K562 (cell line): ENCODE measurements around the gene HOXC11. TPM values are rescaled to one million over a fixed set of nuclear protein-coding genes. Genes with fewer than 3 reads are reported as not detected.

ENCODE experiments used
- CTBP1 ChIP-seq: fragments of 450-650 bp; IDR thresholded peaks from 2 replicates; pipeline ENCODE4 v1.6.1; 2016; ENCODE audit warnings: borderline replicate concordance
- CXXC5 ChIP-seq: fragments of 250-450 bp; sonication (Bioruptor Pico); IDR thresholded peaks from 2 replicates; pipeline ENCODE4 v1.8.0; 2022; ENCODE audit warnings: inconsistent platforms, mild to moderate bottlenecking, moderate library complexity
- ELF2 ChIP-seq: fragments of 250-450 bp; sonication (Bioruptor Pico); IDR thresholded peaks from 2 replicates; pipeline ENCODE4 v1.5.0; 2021; ENCODE audit warnings: mild to moderate bottlenecking
- EZH2 ChIP-seq: IDR thresholded peaks from 2 replicates; pipeline ENCODE4 v1.6.1; 2012; ENCODE audit warnings: low read depth, mild to moderate bottlenecking, inconsistent platforms, low read length, borderline replicate concordance
- FOXP1 ChIP-seq: sonication (generic); formaldehyde crosslinking; IDR thresholded peaks from 2 replicates; pipeline ENCODE4 v1.8.0; 2022; ENCODE audit warnings: mild to moderate bottlenecking, missing genetic modification reagents
- HMGN3 ChIP-seq: IDR thresholded peaks from 2 replicates; pipeline ENCODE4 v1.6.1; 2011; ENCODE audit warnings: borderline replicate concordance, low read depth, mild to moderate bottlenecking, mixed read lengths, low read length; ENCODE audit not compliant: insufficient read length; ENCODE audit errors: extremely low read depth
- IRF2 ChIP-seq: sonication (generic); formaldehyde crosslinking; IDR thresholded peaks from 2 replicates; pipeline ENCODE4 v1.8.1; 2022; ENCODE audit warnings: mild to moderate bottlenecking, missing genetic modification reagents
- MEIS2 ChIP-seq: fragments of 450-650 bp; IDR thresholded peaks from 2 replicates; pipeline ENCODE4 v1.6.1; 2014; ENCODE audit warnings: mild to moderate bottlenecking; ENCODE audit not compliant: partially characterized antibody
- PHF8 ChIP-seq: fragments of 200-600 bp; sonication (generic); IDR thresholded peaks from 2 replicates; pipeline ENCODE4 v1.6.1; 2012; ENCODE audit warnings: mixed run types, mild to moderate bottlenecking, inconsistent platforms, low read length, moderate library complexity, borderline replicate concordance
- POLR2A ChIP-seq: fragments of 450-650 bp; conservative IDR thresholded peaks from 2 replicates; pipeline ENCODE4 v1.6.1; 2016
- RBFOX2 ChIP-seq: fragments of 200-400 bp; formaldehyde crosslinking; IDR thresholded peaks from 2 replicates; pipeline ENCODE4 v1.6.1; 2017; ENCODE audit warnings: low read depth, mild to moderate bottlenecking, low read length, moderate library complexity
- RBM14 ChIP-seq: fragments of 200-400 bp; formaldehyde crosslinking; IDR thresholded peaks from 2 replicates; pipeline ENCODE4 v1.6.1; 2018; ENCODE audit warnings: low read depth, mild to moderate bottlenecking, low read length, moderate library complexity, borderline replicate concordance; ENCODE audit not compliant: insufficient read depth
- SMC3 ChIP-seq: conservative IDR thresholded peaks from 2 replicates; pipeline ENCODE4 v1.6.1; 2011; ENCODE audit warnings: low read depth, low read length, improper control_type of control experiment; ENCODE audit not compliant: insufficient read depth
- U2AF1 ChIP-seq: fragments of 200-400 bp; formaldehyde crosslinking; optimal IDR thresholded peaks from 2 replicates; pipeline ENCODE3; 2017; ENCODE audit warnings: mild to moderate bottlenecking, low read depth, low read length, moderate library complexity
- ZNF24 ChIP-seq: fragments of 450-650 bp; IDR thresholded peaks from 2 replicates; pipeline ENCODE4 v1.6.1; 2016
- ZNF76 ChIP-seq: fragments of 250-450 bp; sonication (Bioruptor Pico); IDR thresholded peaks from 2 replicates; pipeline ENCODE4 v1.4.0; 2020; ENCODE audit warnings: mild to moderate bottlenecking, moderate library complexity, borderline replicate concordance
- ZNF830 ChIP-seq: fragments of 250-450 bp; sonication (Bioruptor Pico); IDR thresholded peaks from 2 replicates; pipeline ENCODE4 v1.5.0; 2021; ENCODE audit warnings: mild to moderate bottlenecking
- polyA plus RNA-seq, 8 experiments: library from polyadenylated mRNA; depleted of rRNA in 4 of 8; stranded (reverse) in 5 of 8; unstranded in 3 of 8; fragments of >200 nt; fragmentation: Nextera tagmentation in 2 of 8; fragmentation: Illumina TruSeq in 1 of 8; extraction: Ambion mirVana in 2 of 8; extraction: Trizol in 1 of 8; gene quantifications; 2 replicates each; pipeline versions ENCODE4 v1.2.1 to v1.2.3, GENCODE V29; 2011 to 2014; ENCODE audit warnings: inconsistent platforms in 1 of 8, missing spikeins in 1 of 8
- total RNA-seq, 7 experiments: library from RNA; depleted of rRNA in 6 of 7; stranded (reverse); fragments of >200 nt in 6 of 7; fragmentation: Illumina TruSeq in 2 of 7; extraction: Trizol in 2 of 7; gene quantifications; 2 replicates each; pipeline versions ENCODE4 v1.2.1 to v1.2.3, GENCODE V29; 2011 to 2021; ENCODE audit warnings: low replicate concordance in 1 of 7
- TF ChIP-seq, protein P1 (sequence below): fragments of 450-650 bp; IDR thresholded peaks from 2 replicates; pipeline ENCODE4 v1.6.1; 2017; ENCODE audit warnings: antibody characterized with exemption, mild to moderate bottlenecking
- TF ChIP-seq, protein P2 (sequence below), 2 experiments: fragments of 150-350 bp in 1 of 2; IDR thresholded peaks; 2 replicates each; pipeline ENCODE4 v1.6.1; 2012 to 2016; ENCODE audit warnings: low read depth in 2 of 2, low read length in 2 of 2, mild to moderate bottlenecking in 1 of 2, moderate library complexity in 1 of 2

HOXC11 gene
- total and polyA plus RNA-seq, 9 of the 15 experiments (the other 6 are each of a cell fraction or from before 2014, with no cell fraction given) = not detected

DNA sequence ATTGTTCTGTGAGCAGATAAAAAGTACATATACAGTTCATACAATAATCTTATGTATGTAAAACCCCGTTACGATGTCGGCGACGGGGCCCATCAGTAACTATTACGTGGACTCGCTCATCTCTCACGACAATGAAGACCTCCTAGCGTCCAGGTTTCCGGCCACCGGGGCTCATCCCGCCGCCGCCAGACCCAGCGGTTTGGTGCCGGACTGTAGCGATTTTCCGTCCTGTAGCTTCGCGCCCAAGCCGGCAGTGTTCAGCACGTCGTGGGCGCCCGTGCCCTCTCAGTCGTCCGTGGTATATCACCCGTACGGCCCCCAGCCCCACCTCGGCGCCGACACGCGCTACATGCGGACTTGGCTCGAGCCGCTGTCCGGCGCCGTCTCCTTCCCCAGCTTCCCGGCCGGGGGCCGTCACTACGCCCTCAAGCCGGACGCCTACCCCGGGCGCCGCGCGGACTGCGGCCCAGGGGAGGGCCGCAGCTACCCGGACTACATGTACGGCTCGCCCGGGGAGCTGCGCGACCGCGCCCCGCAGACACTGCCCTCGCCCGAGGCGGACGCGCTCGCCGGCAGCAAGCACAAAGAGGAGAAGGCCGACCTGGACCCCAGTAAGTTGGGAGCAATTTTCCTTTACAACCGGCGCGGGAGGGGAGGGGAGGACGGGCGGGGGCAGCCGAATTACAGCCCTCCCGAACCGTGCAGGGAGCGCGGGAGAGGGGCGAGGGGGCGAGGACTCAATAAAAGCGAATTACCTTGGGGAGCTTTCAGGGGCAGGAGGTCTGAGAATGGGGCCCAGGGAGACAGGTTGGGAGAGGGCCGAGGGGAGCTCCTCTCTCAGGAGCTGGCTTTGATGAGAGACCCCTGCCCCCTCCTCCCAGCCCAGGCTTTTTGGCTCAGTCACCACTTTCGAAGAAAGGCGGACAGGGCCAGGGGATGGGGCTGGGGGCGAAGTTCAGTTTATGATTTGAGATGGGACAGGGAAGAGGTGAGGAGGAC, 27.5 kb downstream of the HOXC11 start, which contains the start of gene HOXC9 (continued):
- peak; percentile 96 for TF ChIP-seq U2AF1
- TF ChIP-seq EZH2 = no peak
- TF ChIP-seq ZNF830 = peak; percentile 86; the same call in 1 of the 2 replicates
- no peak for TF ChIP-seq MEIS2
- TF ChIP-seq ZNF24 = 0 out of 2 replicates have a peak, but pooled peaks have one; percentile 12
- TF ChIP-seq RBM14 = peak; percentile 51; the same call in 1 of the 2 replicates
- TF ChIP-seq ELF2 (CRISPR knock-in tag) = 0 out of 2 replicates have a peak, but pooled peaks have one; percentile 57
- TF ChIP-seq SMC3 = no peak
- TF ChIP-seq RBFOX2 = peak; percentile 85
- TF ChIP-seq PHF8 = peak; percentile 68; the same call in 1 of the 2 replicates
- peak; percentile 77 for TF ChIP-seq POLR2A
- TF ChIP-seq CTBP1 = peak; percentile 57
- TF ChIP-seq IRF2 (CRISPR knock-in tag) = no peak
- TF ChIP-seq, protein P1, sequence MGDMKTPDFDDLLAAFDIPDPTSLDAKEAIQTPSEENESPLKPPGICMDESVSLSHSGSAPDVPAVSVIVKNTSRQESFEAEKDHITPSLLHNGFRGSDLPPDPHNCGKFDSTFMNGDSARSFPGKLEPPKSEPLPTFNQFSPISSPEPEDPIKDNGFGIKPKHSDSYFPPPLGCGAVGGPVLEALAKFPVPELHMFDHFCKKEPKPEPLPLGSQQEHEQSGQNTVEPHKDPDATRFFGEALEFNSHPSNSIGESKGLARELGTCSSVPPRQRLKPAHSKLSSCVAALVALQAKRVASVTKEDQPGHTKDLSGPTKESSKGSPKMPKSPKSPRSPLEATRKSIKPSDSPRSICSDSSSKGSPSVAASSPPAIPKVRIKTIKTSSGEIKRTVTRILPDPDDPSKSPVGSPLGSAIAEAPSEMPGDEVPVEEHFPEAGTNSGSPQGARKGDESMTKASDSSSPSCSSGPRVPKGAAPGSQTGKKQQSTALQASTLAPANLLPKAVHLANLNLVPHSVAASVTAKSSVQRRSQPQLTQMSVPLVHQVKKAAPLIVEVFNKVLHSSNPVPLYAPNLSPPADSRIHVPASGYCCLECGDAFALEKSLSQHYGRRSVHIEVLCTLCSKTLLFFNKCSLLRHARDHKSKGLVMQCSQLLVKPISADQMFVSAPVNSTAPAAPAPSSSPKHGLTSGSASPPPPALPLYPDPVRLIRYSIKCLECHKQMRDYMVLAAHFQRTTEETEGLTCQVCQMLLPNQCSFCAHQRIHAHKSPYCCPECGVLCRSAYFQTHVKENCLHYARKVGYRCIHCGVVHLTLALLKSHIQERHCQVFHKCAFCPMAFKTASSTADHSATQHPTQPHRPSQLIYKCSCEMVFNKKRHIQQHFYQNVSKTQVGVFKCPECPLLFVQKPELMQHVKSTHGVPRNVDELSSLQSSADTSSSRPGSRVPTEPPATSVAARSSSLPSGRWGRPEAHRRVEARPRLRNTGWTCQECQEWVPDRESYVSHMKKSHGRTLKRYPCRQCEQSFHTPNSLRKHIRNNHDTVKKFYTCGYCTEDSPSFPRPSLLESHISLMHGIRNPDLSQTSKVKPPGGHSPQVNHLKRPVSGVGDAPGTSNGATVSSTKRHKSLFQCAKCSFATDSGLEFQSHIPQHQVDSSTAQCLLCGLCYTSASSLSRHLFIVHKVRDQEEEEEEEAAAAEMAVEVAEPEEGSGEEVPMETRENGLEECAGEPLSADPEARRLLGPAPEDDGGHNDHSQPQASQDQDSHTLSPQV = peak; percentile 76
- TF ChIP-seq, protein P2, sequence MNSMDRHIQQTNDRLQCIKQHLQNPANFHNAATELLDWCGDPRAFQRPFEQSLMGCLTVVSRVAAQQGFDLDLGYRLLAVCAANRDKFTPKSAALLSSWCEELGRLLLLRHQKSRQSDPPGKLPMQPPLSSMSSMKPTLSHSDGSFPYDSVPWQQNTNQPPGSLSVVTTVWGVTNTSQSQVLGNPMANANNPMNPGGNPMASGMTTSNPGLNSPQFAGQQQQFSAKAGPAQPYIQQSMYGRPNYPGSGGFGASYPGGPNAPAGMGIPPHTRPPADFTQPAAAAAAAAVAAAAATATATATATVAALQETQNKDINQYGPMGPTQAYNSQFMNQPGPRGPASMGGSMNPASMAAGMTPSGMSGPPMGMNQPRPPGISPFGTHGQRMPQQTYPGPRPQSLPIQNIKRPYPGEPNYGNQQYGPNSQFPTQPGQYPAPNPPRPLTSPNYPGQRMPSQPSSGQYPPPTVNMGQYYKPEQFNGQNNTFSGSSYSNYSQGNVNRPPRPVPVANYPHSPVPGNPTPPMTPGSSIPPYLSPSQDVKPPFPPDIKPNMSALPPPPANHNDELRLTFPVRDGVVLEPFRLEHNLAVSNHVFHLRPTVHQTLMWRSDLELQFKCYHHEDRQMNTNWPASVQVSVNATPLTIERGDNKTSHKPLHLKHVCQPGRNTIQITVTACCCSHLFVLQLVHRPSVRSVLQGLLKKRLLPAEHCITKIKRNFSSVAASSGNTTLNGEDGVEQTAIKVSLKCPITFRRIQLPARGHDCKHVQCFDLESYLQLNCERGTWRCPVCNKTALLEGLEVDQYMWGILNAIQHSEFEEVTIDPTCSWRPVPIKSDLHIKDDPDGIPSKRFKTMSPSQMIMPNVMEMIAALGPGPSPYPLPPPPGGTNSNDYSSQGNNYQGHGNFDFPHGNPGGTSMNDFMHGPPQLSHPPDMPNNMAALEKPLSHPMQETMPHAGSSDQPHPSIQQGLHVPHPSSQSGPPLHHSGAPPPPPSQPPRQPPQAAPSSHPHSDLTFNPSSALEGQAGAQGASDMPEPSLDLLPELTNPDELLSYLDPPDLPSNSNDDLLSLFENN (IDR thresholded peaks at IDR 0.05; ENCODE audit: low read depth in 2 of 2, low read length in 2 of 2) = no peak
- no peak for TF ChIP-seq ZNF76 (CRISPR knock-in tag)
- TF ChIP-seq FOXP1 = peak; percentile 72; the same call in 1 of the 2 replicates
- TF ChIP-seq CXXC5 (CRISPR knock-in tag) = peak; percentile 78
- peak; percentile 84 for TF ChIP-seq HMGN3
